ENCODE measurements around the gene HCK. TPM values are rescaled to one million over a fixed set of nuclear protein-coding genes. Genes with fewer than 3 reads are reported as not detected.
"Not testable (repeated sequence)": the region's sequence is repeated elsewhere in the genome, so short reads cannot be mapped to it uniquely, and the experiment has no call there.

Gene HCK
- polyA plus RNA-seq, 6 donors from 2014 or later, result 26.7 to 71.4 (median 56.5) TPM

GRCh38 chr20:32116796-32117195 is 64.8 kb downstream of the HCK start:
- Mint-ChIP-seq H3K27ac (peak overlapping the region in 3 of 6 donors; percentile 47 to 67 (median 59)), H3K4me1 (peaks cover 35 to 42% (median 36%) of the 10 kb centered on the region in 3 donors), H3K4me3 (peak overlapping the region in 1 of 8 donors; percentile 16)
- not testable (repeated sequence) for H3K9me3 Mint-ChIP-seq; DNase-seq; H3K36me3 Mint-ChIP-seq; ATAC-seq (ENCODE audit: low read depth in 2 of 2); H3K27me3 Mint-ChIP-seq

- not testable (repeated sequence) for H3K9me3 Mint-ChIP-seq; H3K36me3 Mint-ChIP-seq; ATAC-seq (ENCODE audit: low read depth in 2 of 2); H3K4me3 Mint-ChIP-seq; DNase-seq; H3K27me3 Mint-ChIP-seq; H3K27ac Mint-ChIP-seq
- H3K4me1 Mint-ChIP-seq, result peaks cover 25 to 34% (median 30%) of the 10 kb centered on the region in 3 donors
These were observed 66.4 kb downstream of the HCK start for GRCh38 chr20:32118427-32118826.

- Mint-ChIP-seq H3K27me3 (no peaks in the 10 kb centered on the region), H3K4me1 (peaks cover 14 to 26% (median 20%) of the 10 kb centered on the region in 3 donors), H3K4me3 (no peak overlapping the region), H3K27ac (no peak overlapping the region), H3K9me3 (no peaks in the 10 kb centered on the region), H3K36me3 (peaks cover 0 to 5% of the 10 kb centered on the region in 2 donors)
- ATAC-seq (ENCODE audit: low read depth in 2 of 2), result no peak
- DNase-seq, result no peak
These were observed 67.7 kb downstream of the HCK start for GRCh38 chr20:32119734-32120133.

GRCh38 chr20:32121908-32122307 is 69.9 kb downstream of the HCK start:
- not testable (repeated sequence) for H3K36me3 Mint-ChIP-seq; H3K4me3 Mint-ChIP-seq; H3K9me3 Mint-ChIP-seq; ATAC-seq (ENCODE audit: low read depth in 2 of 2); H3K27ac Mint-ChIP-seq; DNase-seq; H3K27me3 Mint-ChIP-seq
- peaks cover 8 to 20% (median 10%) of the 10 kb centered on the region in 3 donors for H3K4me1 Mint-ChIP-seq

- ATAC-seq (ENCODE audit: low read depth in 2 of 2), result no peak
- Mint-ChIP-seq H3K9me3 (no peaks in the 10 kb centered on the region), H3K27me3 (no peaks in the 10 kb centered on the region), H3K4me1 (peaks cover 6 to 20% (median 7%) of the 10 kb centered on the region in 3 donors), H3K36me3 (peaks cover 0 to 5% of the 10 kb centered on the region in 2 donors), H3K27ac (no peak overlapping the region), H3K4me3 (no peak overlapping the region)
- DNase-seq, result no peak
These were observed 71.0 kb downstream of the HCK start for GRCh38 chr20:32123088-32123487.

GRCh38 chr20:32124916-32125454 is 72.9 kb downstream of the HCK start:
- Mint-ChIP-seq H3K4me1 (peaks cover 6 to 21% (median 10%) of the 10 kb centered on the region in 3 donors), H3K4me3 (no peak overlapping the region), H3K27me3 (no peaks in the 10 kb centered on the region), H3K27ac (no peak overlapping the region), H3K36me3 (peaks cover 0 to 5% of the 10 kb centered on the region in 2 donors), H3K9me3 (no peaks in the 10 kb centered on the region)
- no peak for DNase-seq
- no peak for ATAC-seq (ENCODE audit: low read depth in 2 of 2)

GRCh38 chr20:32125506-32125905 is 73.5 kb downstream of the HCK start:
- Mint-ChIP-seq H3K36me3 (peaks cover 0 to 5% of the 10 kb centered on the region in 2 donors), H3K27me3 (no peaks in the 10 kb centered on the region), H3K9me3 (no peaks in the 10 kb centered on the region), H3K27ac (no peak overlapping the region), H3K4me3 (no peak overlapping the region), H3K4me1 (peaks cover 8 to 24% (median 15%) of the 10 kb centered on the region in 3 donors)
- no peak for DNase-seq
- ATAC-seq (ENCODE audit: low read depth in 2 of 2), result no peak

GRCh38 chr20:32126919-32127318 is 74.9 kb downstream of the HCK start:
- H3K27ac Mint-ChIP-seq, result no peak overlapping the region
- H3K27me3 Mint-ChIP-seq, result no peaks in the 10 kb centered on the region
- DNase-seq, result no peak
- H3K4me3 Mint-ChIP-seq, result no peak overlapping the region
- H3K4me1 Mint-ChIP-seq, result peaks cover 18 to 35% (median 29%) of the 10 kb centered on the region in 3 donors
- H3K9me3 Mint-ChIP-seq, result no peaks in the 10 kb centered on the region
- peaks cover 5 to 7% of the 10 kb centered on the region in 2 donors for H3K36me3 Mint-ChIP-seq
- ATAC-seq (ENCODE audit: low read depth in 2 of 2), result no peak

GRCh38 chr20:32127347-32127746 is 75.3 kb downstream of the HCK start:
- DNase-seq (no peak), ATAC-seq (ENCODE audit: low read depth in 2 of 2) (no peak)
- Mint-ChIP-seq H3K27ac (peak overlapping the region in 2 of 6 donors; percentile 59 to 73), H3K9me3 (no peaks in the 10 kb centered on the region), H3K4me1 (peaks cover 22 to 39% (median 29%) of the 10 kb centered on the region in 3 donors), H3K4me3 (no peak overlapping the region), H3K36me3 (peaks cover 5 to 7% of the 10 kb centered on the region in 2 donors), H3K27me3 (no peaks in the 10 kb centered on the region)

GRCh38 chr20:32128167-32128566 is 76.1 kb downstream of the HCK start:
- ATAC-seq (ENCODE audit: low read depth in 2 of 2), result no peak
- peaks cover 24 to 44% (median 33%) of the 10 kb centered on the region in 3 donors for H3K4me1 Mint-ChIP-seq
- no peak overlapping the region for H3K4me3 Mint-ChIP-seq
- H3K9me3 Mint-ChIP-seq, result no peaks in the 10 kb centered on the region
- H3K27ac Mint-ChIP-seq, result no peak overlapping the region
- no peak for DNase-seq
- peaks cover 7 to 10% of the 10 kb centered on the region in 2 donors for H3K36me3 Mint-ChIP-seq
- no peaks in the 10 kb centered on the region for H3K27me3 Mint-ChIP-seq

GRCh38 chr20:32129863-32130262 is 77.8 kb downstream of the HCK start:
- Mint-ChIP-seq H3K9me3 (no peaks in the 10 kb centered on the region), H3K4me1 (peaks cover 27 to 48% (median 36%) of the 10 kb centered on the region in 3 donors), H3K4me3 (no peak overlapping the region), H3K36me3 (peaks cover 7 to 16% of the 10 kb centered on the region in 2 donors), H3K27me3 (no peaks in the 10 kb centered on the region), H3K27ac (peak overlapping the region in 1 of 6 donors; percentile 55)
- ATAC-seq (ENCODE audit: low read depth in 2 of 2), result no peak
- no peak for DNase-seq

GRCh38 chr20:32130352-32130751 is 78.3 kb downstream of the HCK start:
- Mint-ChIP-seq H3K4me3 (no peak overlapping the region), H3K4me1 (peaks cover 27 to 48% (median 36%) of the 10 kb centered on the region in 3 donors), H3K36me3 (peaks cover 7 to 16% of the 10 kb centered on the region in 2 donors), H3K27me3 (no peaks in the 10 kb centered on the region), H3K9me3 (no peaks in the 10 kb centered on the region), H3K27ac (peak overlapping the region in 1 of 6 donors; percentile 55)
- no peak for ATAC-seq (ENCODE audit: low read depth in 2 of 2)
- no peak for DNase-seq

GRCh38 chr20:32130965-32131364 is 78.9 kb downstream of the HCK start:
- DNase-seq, result no peak
- Mint-ChIP-seq H3K27me3 (no peaks in the 10 kb centered on the region), H3K36me3 (peaks cover 7 to 16% of the 10 kb centered on the region in 2 donors), H3K4me1 (peaks cover 22 to 45% (median 35%) of the 10 kb centered on the region in 3 donors), H3K27ac (peak overlapping the region in 1 of 6 donors; percentile 27), H3K9me3 (no peaks in the 10 kb centered on the region), H3K4me3 (no peak overlapping the region)
- ATAC-seq (ENCODE audit: low read depth in 2 of 2), result no peak

GRCh38 chr20:32132911-32133549 is 81.0 kb downstream of the HCK start:
- Mint-ChIP-seq H3K9me3 (no peaks in the 10 kb centered on the region), H3K27ac (peak overlapping the region in 1 of 6 donors; percentile 2), H3K4me3 (no peak overlapping the region), H3K36me3 (peaks cover 7 to 16% of the 10 kb centered on the region in 2 donors), H3K4me1 (peaks cover 21 to 33% (median 30%) of the 10 kb centered on the region in 3 donors), H3K27me3 (no peaks in the 10 kb centered on the region)
- DNase-seq, result no peak
- ATAC-seq (ENCODE audit: low read depth in 2 of 2), result no peak
